GM19397 (cell line): Measurements from ENCODE around the gene CRACR2A.

Experiments
- ATAC-seq: cut with Tn5 transposase; IDR thresholded peaks from one replicate; pipeline ENCODE4 v1.9.1; 2021; ENCODE audit warnings: mild to moderate bottlenecking, moderate library complexity; ENCODE audit not compliant: unreplicated experiment

CRACR2A gene

GRCh38 chr12:3752096-3752709 is 706 bp downstream of the CRACR2A start:
- peak; percentile 53 for ATAC-seq

- no peak for ATAC-seq
These were observed 1.5 kb downstream of the CRACR2A start for GRCh38 chr12:3751151-3752095.

- ATAC-seq = no peak
These were observed 2.3 kb downstream of the CRACR2A start for GRCh38 chr12:3750616-3751015.

GRCh38 chr12:3748620-3749019 is 4.3 kb downstream of the CRACR2A start:
- ATAC-seq = no peak

GRCh38 chr12:3747976-3748619 is 4.8 kb downstream of the CRACR2A start:
- no peak for ATAC-seq

GRCh38 chr12:3747543-3747942 is 5.4 kb downstream of the CRACR2A start:
- ATAC-seq = no peak

- no peak for ATAC-seq
These were observed 6.2 kb downstream of the CRACR2A start for GRCh38 chr12:3746758-3747157.

- ATAC-seq = no peak
These were observed 7.8 kb downstream of the CRACR2A start for GRCh38 chr12:3745152-3745551.

- ATAC-seq = no peak
These were observed 8.5 kb downstream of the CRACR2A start for GRCh38 chr12:3744229-3744901.

GRCh38 chr12:3743803-3744202 is 9.1 kb downstream of the CRACR2A start:
- ATAC-seq = no peak

GRCh38 chr12:3741882-3742672 is 10.8 kb downstream of the CRACR2A start:
- ATAC-seq = no peak

GRCh38 chr12:3740480-3741231 is 12.3 kb downstream of the CRACR2A start:
- ATAC-seq = no peak

GRCh38 chr12:3735432-3735831 is 17.5 kb downstream of the CRACR2A start:
- ATAC-seq = no peak

GRCh38 chr12:3732901-3733300 is 20.0 kb downstream of the CRACR2A start:
- ATAC-seq = no peak

GRCh38 chr12:3730111-3730510 is 22.8 kb downstream of the CRACR2A start:
- ATAC-seq = no peak

- no peak for ATAC-seq
These were observed 24.2 kb downstream of the CRACR2A start for GRCh38 chr12:3728686-3729085.

- ATAC-seq = peak; percentile 93
These were observed 24.9 kb downstream of the CRACR2A start for GRCh38 chr12:3727877-3728632.

GRCh38 chr12:3727354-3727753 is 25.6 kb downstream of the CRACR2A start:
- ATAC-seq = no peak

- no peak for ATAC-seq
These were observed 26.5 kb downstream of the CRACR2A start for GRCh38 chr12:3726456-3726855.
